Liver (tissue), 9 donors: Measurements from ENCODE around the gene SEMA5A. TPM values are rescaled to one million over a fixed set of nuclear protein-coding genes. Genes with fewer than 3 reads are reported as not detected.

Experiments used
- DNase-seq: peaks from one replicate; pipeline ENCODE4 v3.0.0-alpha.2; 2017; ENCODE audit warnings: low spot score
- H3K27ac ChIP-seq, 2 donors: one replicate each; pipeline ENCODE4 v1.7.0; 2013; ENCODE audit warnings: inconsistent platforms in 2 of 2, low read length in 2 of 2, control low read depth in 1 of 2, low read depth in 1 of 2, mild to moderate bottlenecking in 1 of 2
- H3K27me3 ChIP-seq, 4 donors: one replicate each; pipeline versions ENCODE4 v1.6.1 to v1.7.0; 2013; ENCODE audit warnings: low read length in 3 of 4, inconsistent platforms in 1 of 4, mild to moderate bottlenecking in 1 of 4, moderate library complexity in 1 of 4; ENCODE audit not compliant: control insufficient read depth in 4 of 4, insufficient read depth in 4 of 4
- H3K36me3 ChIP-seq, 4 donors: one replicate each; pipeline versions ENCODE4 v1.6.1 to v1.7.0; 2013; ENCODE audit warnings: low read length in 3 of 4, mild to moderate bottlenecking in 3 of 4, low read depth in 1 of 4, moderate library complexity in 1 of 4; ENCODE audit not compliant: control insufficient read depth in 4 of 4, insufficient read depth in 3 of 4
- H3K4me1 ChIP-seq, 4 donors: one replicate each; pipeline versions ENCODE4 v1.6.1 to v1.7.0; 2013; ENCODE audit warnings: low read length in 3 of 4, mild to moderate bottlenecking in 3 of 4, moderate library complexity in 1 of 4; ENCODE audit not compliant: control insufficient read depth in 4 of 4, insufficient read depth in 4 of 4
- H3K4me3 ChIP-seq, 3 donors: one replicate each; pipeline versions ENCODE4 v1.6.1 to v1.7.0; 2013; ENCODE audit warnings: low read length in 3 of 3, control low read depth in 1 of 3, low read depth in 1 of 3, mild to moderate bottlenecking in 1 of 3
- H3K9ac ChIP-seq, 2 donors: one replicate each; pipeline ENCODE4 v1.7.0; 2013; ENCODE audit warnings: low read length in 2 of 2, mild to moderate bottlenecking in 2 of 2, moderate library complexity in 2 of 2, control low read depth in 1 of 2, low read depth in 1 of 2
- H3K9me3 ChIP-seq, 4 donors: one replicate each; pipeline versions ENCODE4 v1.6.1 to v1.7.0; 2013; ENCODE audit warnings: low read length in 3 of 4; ENCODE audit not compliant: control insufficient read depth in 4 of 4
- FOXA1 ChIP-seq: IDR thresholded peaks from 2 replicates; pipeline ENCODE4 v1.6.1; 2016; ENCODE audit warnings: antibody characterized with exemption
- GABPA ChIP-seq, 2 donors: IDR thresholded peaks in 1 of 2; conservative IDR thresholded peaks in 1 of 2; 2 replicates each; pipeline ENCODE4 v1.6.1; 2016; ENCODE audit warnings: antibody characterized with exemption in 2 of 2, mild to moderate bottlenecking in 1 of 2, moderate library complexity in 1 of 2
- HNF4G ChIP-seq: IDR thresholded peaks from 2 replicates; pipeline ENCODE4 v1.6.1; 2016; ENCODE audit warnings: antibody characterized with exemption
- NR2F2 ChIP-seq: IDR thresholded peaks from 2 replicates; pipeline ENCODE4 v1.6.1; 2016; ENCODE audit warnings: antibody characterized with exemption
- RXRA ChIP-seq, 2 donors: IDR thresholded peaks; 2 replicates each; pipeline ENCODE4 v1.6.1; 2017 to 2018; ENCODE audit warnings: antibody characterized with exemption in 2 of 2, mild to moderate bottlenecking in 1 of 2
- SP1 ChIP-seq: IDR thresholded peaks from 2 replicates; pipeline ENCODE4 v1.6.1; 2018; ENCODE audit warnings: antibody characterized with exemption, mild to moderate bottlenecking
- TAF1 ChIP-seq: conservative IDR thresholded peaks from 2 replicates; pipeline ENCODE4 v1.6.1; 2016; ENCODE audit warnings: antibody characterized with exemption, mild to moderate bottlenecking
- YY1 ChIP-seq: IDR thresholded peaks from 2 replicates; pipeline ENCODE4 v1.6.1; 2016; ENCODE audit warnings: antibody characterized with exemption, mild to moderate bottlenecking
- WGBS: extraction: QIAGEN DNeasy Blood & Tissue Kit; methylation state at CpG from one replicate; pipeline ENCODE4 v1.1.7; 2013; 5-methylcytosine and 5-hydroxymethylcytosine counted together
- polyA plus RNA-seq, 2 donors: library from polyadenylated mRNA; stranded (reverse) in 1 of 2; unstranded in 1 of 2; fragments of 200-250 nt in 1 of 2; fragments of >200 nt in 1 of 2; fragmentation: Nextera tagmentation in 1 of 2; extraction: Ambion mirVana in 1 of 2; gene quantifications; one replicate each; pipeline versions ENCODE4 v1.2.1 to v1.2.3, GENCODE V29; 2013 to 2015
- total RNA-seq, 2 donors: library from RNA; depleted of rRNA; stranded (reverse); fragments of >200 nt; gene quantifications; one replicate each; pipeline ENCODE4 v1.2.3, GENCODE V29; 2014
- TF ChIP-seq, protein P1 (sequence below): fragments of 150-350 bp; IDR thresholded peaks from 2 replicates; pipeline ENCODE4 v1.5.1; 2017; ENCODE audit warnings: improper control_type of control experiment, low read depth, low read length; ENCODE audit not compliant: missing input control
- TF ChIP-seq, protein P2 (sequence below): IDR thresholded peaks from 2 replicates; pipeline ENCODE4 v1.6.1; 2016; ENCODE audit warnings: antibody characterized with exemption
- donor health status: healthy.
- donor health status: healthy.
- donor health status: healthy.
- donor health status: healthy.
- donor health status: healthy.

Gene SEMA5A
- total and polyA plus RNA-seq, 4 donors = 1.1 to 5.8 (median 3.2) TPM

DNA sequence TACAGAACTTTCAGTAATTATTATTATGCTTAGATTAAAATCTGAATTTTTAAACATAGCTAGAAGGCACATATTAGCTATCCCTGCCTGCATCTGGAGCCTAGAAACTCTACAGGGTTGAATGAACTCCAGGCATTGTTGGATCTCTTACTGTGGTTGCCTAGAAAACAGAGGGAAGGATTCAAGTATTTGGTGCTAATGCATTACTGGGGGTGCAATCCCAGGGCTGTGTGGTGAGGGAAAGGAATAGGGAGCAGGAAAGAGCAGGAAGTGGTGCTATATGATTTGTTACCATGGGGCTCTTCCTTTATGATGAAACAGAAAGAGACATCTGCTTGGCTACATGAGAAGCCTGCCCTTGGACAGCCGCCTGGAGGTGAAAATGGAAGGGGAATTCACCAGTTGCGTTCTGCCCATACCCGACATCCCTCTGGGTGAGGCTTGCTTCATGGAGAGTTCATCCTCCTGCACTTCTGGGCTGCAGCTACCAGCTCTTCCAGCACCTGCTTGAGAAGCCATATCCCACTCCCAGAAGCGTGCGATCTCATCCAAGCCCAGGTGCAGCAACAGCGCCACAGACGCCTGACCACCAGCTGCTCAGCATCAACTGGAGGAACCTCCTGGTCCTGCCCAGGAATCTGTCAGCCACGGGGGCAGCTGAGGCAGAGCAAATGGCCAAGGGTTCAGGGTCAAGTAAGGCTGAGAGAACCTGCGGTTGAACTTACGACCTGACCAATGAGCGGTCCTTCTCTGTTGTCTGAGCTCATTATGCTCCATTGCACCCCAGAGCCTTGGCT is 362.8 kb downstream of the SEMA5A start:
- 94% methylated on average over 11 of the region's 11 CpGs for WGBS
- no peak for TF ChIP-seq GABPA (IDR thresholded peaks at IDR 0.05 in 1 of 2, conservative IDR thresholded peaks at IDR 0.05 in 1 of 2)
- TF ChIP-seq SP1 = no peak
- no peak for TF ChIP-seq HNF4G
- TF ChIP-seq, protein P1, sequence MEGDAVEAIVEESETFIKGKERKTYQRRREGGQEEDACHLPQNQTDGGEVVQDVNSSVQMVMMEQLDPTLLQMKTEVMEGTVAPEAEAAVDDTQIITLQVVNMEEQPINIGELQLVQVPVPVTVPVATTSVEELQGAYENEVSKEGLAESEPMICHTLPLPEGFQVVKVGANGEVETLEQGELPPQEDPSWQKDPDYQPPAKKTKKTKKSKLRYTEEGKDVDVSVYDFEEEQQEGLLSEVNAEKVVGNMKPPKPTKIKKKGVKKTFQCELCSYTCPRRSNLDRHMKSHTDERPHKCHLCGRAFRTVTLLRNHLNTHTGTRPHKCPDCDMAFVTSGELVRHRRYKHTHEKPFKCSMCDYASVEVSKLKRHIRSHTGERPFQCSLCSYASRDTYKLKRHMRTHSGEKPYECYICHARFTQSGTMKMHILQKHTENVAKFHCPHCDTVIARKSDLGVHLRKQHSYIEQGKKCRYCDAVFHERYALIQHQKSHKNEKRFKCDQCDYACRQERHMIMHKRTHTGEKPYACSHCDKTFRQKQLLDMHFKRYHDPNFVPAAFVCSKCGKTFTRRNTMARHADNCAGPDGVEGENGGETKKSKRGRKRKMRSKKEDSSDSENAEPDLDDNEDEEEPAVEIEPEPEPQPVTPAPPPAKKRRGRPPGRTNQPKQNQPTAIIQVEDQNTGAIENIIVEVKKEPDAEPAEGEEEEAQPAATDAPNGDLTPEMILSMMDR = no peak
- TF ChIP-seq TAF1 = no peak
- TF ChIP-seq RXRA (IDR thresholded peaks at IDR 0.05) = no peak
- TF ChIP-seq, protein P2, sequence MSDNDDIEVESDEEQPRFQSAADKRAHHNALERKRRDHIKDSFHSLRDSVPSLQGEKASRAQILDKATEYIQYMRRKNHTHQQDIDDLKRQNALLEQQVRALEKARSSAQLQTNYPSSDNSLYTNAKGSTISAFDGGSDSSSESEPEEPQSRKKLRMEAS = no peak
- TF ChIP-seq YY1 = no peak
- H3K4me1 ChIP-seq = peaks cover 0 to 5% (median 0%) of the 10 kb centered on the region in 4 donors

GRCh38 chr5:9176641-9177040 is 369.2 kb downstream of the SEMA5A start:
- Histone ChIP-seq H3K4me3 (no peak overlapping the region), H3K9ac (no peak overlapping the region), H3K27ac (no peak overlapping the region), H3K36me3 (peaks cover 0 to 3% (median under 1%) of the 10 kb centered on the region in 4 donors), H3K4me1 (peaks cover 0 to 5% (median 0%) of the 10 kb centered on the region in 4 donors), H3K9me3 (peaks cover 0 to 3% (median 0%) of the 10 kb centered on the region in 4 donors), H3K27me3 (no peaks in the 10 kb centered on the region)
- DNase-seq = no peak
- TF ChIP-seq YY1 = no peak
- TF ChIP-seq GABPA (IDR thresholded peaks at IDR 0.05 in 1 of 2, conservative IDR thresholded peaks at IDR 0.05 in 1 of 2) = no peak

More for the DNA sequence above, 362.8 kb downstream of the SEMA5A start:
- no peaks in the 10 kb centered on the region for H3K27me3 ChIP-seq
- DNase-seq = no peak
- no peak overlapping the region for H3K4me3 ChIP-seq
- no peaks in the 10 kb centered on the region for H3K9me3 ChIP-seq
- H3K9ac ChIP-seq = no peak overlapping the region
- H3K27ac ChIP-seq = no peak overlapping the region
- H3K36me3 ChIP-seq = no peaks in the 10 kb centered on the region

DNA sequence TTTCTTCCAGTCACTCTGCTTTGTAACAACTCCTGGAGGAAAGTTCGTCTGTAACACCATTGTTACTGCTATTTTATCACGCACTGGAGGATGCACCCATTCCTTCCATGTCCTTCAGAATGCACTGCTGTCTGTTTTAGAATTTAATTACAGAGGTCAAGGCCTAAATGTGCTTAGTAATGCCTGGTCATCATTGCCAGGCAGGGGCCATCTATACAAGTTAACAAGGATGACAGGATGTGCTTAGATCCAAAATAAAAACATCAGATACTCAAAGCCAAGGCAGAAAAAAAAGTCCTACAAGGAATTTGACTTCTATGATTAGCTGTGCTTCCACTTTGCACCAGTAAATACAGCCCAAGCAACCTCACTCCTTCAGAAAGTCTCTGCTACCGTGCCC is 371.4 kb downstream of the SEMA5A start:
- Histone ChIP-seq H3K4me1 (no peaks in the 10 kb centered on the region), H3K9ac (no peak overlapping the region), H3K4me3 (no peak overlapping the region), H3K27ac (no peak overlapping the region), H3K9me3 (peaks cover 0 to 3% (median 0%) of the 10 kb centered on the region in 4 donors), H3K27me3 (no peaks in the 10 kb centered on the region), H3K36me3 (peaks cover 0 to 3% (median under 1%) of the 10 kb centered on the region in 4 donors)
- 76% methylated on average over 3 of the region's 3 CpGs for WGBS
- TF ChIP-seq NR2F2 = peak; percentile 33
- no peak for TF ChIP-seq FOXA1
- no peak for DNase-seq
